ENCODE data around the gene ATP2B1.
A peak's percentile ranks its signal among the peaks of the same experiment; 100 is the strongest.

The ATP2B1 gene

GRCh38 chr12:89736995-89737394, 28.4 kb upstream of the ATP2B1 start:
- no peaks in the 10 kb centered on the region for H3K36me3 ChIP-seq (ENCODE audit: control insufficient read depth, insufficient read depth, low read length)
- no peak overlapping the region for H3K9ac ChIP-seq (ENCODE audit: low read length)
- no peak overlapping the region for H3K4me3 ChIP-seq (ENCODE audit: low read length)
- no peaks in the 10 kb centered on the region for H3K27me3 ChIP-seq (ENCODE audit: control insufficient read depth, insufficient read depth, low read length)
- no peaks in the 10 kb centered on the region for H3K4me1 ChIP-seq (ENCODE audit: control insufficient read depth, insufficient read depth, low read length)
- no peaks in the 10 kb centered on the region for H3K9me3 ChIP-seq (ENCODE audit: control insufficient read depth, low read length)

- Histone ChIP-seq H3K4me3 (ENCODE audit: low read length) (no peak overlapping the region), H3K4me1 (ENCODE audit: control insufficient read depth, insufficient read depth, low read length) (no peaks in the 10 kb centered on the region), H3K36me3 (ENCODE audit: control insufficient read depth, insufficient read depth, low read length) (no peaks in the 10 kb centered on the region), H3K27me3 (ENCODE audit: control insufficient read depth, insufficient read depth, low read length) (no peaks in the 10 kb centered on the region), H3K9ac (ENCODE audit: low read length) (no peak overlapping the region), H3K9me3 (ENCODE audit: control insufficient read depth, low read length) (no peaks in the 10 kb centered on the region)
Observed at GRCh38 chr12:89733579-89734201, 25.1 kb upstream of the ATP2B1 start.

DNA sequence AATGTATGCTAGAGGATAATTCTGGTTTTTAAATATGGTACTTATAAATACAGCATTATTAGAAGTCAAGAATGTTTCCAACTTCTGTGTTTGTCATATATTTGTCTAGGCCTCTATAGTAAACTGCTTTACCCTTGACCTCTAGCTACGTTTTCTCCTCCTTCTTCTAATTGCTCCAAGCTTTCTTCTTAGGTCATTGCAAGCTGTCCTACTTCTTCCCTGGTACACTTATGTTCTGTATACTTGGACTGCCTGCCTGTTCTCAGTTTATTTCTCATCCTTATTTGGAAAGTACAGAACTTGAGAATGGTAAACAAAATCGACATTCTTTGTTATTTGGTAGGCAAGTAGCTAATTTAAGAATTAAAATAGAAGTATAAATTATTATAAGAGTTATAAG, 23.9 kb upstream of the ATP2B1 start:
- Histone ChIP-seq H3K36me3 (ENCODE audit: control insufficient read depth, insufficient read depth, low read length) (no peaks in the 10 kb centered on the region), H3K4me3 (ENCODE audit: low read length) (no peak overlapping the region), H3K27me3 (ENCODE audit: control insufficient read depth, insufficient read depth, low read length) (no peaks in the 10 kb centered on the region), H3K4me1 (ENCODE audit: control insufficient read depth, insufficient read depth, low read length) (no peaks in the 10 kb centered on the region), H3K9me3 (ENCODE audit: control insufficient read depth, low read length) (no peaks in the 10 kb centered on the region), H3K9ac (ENCODE audit: low read length) (no peak overlapping the region)

DNA sequence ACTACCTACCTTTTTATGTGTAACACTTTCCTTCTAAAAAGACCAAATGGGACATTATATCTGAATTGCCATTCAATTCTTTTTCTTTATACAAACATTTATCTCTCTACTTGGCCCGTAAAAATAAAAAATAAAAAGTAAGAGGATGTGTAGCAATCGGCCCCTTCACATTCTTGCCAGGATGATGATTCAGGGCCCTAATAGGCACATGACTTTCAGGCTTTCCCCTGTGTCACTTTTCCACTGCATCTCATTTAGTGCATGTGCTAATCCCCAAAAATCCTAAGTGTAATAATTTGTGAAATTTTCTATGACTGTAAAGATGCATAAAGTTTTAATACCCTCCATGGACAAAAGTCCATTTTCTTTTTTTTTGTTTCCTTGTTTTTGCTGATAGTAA, 23.0 kb upstream of the ATP2B1 start:
- Histone ChIP-seq H3K4me3 (ENCODE audit: low read length) (no peak overlapping the region), H3K4me1 (ENCODE audit: control insufficient read depth, insufficient read depth, low read length) (no peaks in the 10 kb centered on the region), H3K9ac (ENCODE audit: low read length) (no peak overlapping the region)

DNA sequence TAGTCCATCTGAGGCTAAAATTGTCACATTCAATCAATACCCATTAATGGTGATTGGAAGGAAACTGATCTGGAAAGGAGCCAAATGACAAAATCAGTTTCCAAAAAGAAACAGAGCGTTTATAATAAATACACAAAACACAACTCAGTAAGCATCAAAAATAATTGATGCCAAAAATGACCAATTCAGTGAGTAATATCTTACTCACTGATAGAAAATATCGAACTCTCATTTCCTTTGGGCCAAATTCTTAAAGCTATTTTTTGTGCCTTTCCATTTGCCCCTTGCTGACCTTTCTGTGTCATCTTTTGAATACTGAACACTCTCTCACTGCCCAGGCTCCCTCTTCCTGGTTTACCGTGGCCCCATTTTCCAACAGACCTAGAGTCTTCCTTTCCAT, 22.5 kb upstream of the ATP2B1 start:
- Histone ChIP-seq H3K36me3 (ENCODE audit: control insufficient read depth, insufficient read depth, low read length) (no peaks in the 10 kb centered on the region), H3K9me3 (ENCODE audit: control insufficient read depth, low read length) (no peaks in the 10 kb centered on the region), H3K4me1 (ENCODE audit: control insufficient read depth, insufficient read depth, low read length) (no peaks in the 10 kb centered on the region), H3K9ac (ENCODE audit: low read length) (no peak overlapping the region), H3K4me3 (ENCODE audit: low read length) (no peak overlapping the region), H3K27me3 (ENCODE audit: control insufficient read depth, insufficient read depth, low read length) (no peaks in the 10 kb centered on the region)

More for the DNA sequence above, 23.0 kb upstream of the ATP2B1 start:
- H3K27me3 ChIP-seq (ENCODE audit: control insufficient read depth, insufficient read depth, low read length): no peaks in the 10 kb centered on the region
- no peaks in the 10 kb centered on the region for H3K9me3 ChIP-seq (ENCODE audit: control insufficient read depth, low read length)
- no peaks in the 10 kb centered on the region for H3K36me3 ChIP-seq (ENCODE audit: control insufficient read depth, insufficient read depth, low read length)

DNA sequence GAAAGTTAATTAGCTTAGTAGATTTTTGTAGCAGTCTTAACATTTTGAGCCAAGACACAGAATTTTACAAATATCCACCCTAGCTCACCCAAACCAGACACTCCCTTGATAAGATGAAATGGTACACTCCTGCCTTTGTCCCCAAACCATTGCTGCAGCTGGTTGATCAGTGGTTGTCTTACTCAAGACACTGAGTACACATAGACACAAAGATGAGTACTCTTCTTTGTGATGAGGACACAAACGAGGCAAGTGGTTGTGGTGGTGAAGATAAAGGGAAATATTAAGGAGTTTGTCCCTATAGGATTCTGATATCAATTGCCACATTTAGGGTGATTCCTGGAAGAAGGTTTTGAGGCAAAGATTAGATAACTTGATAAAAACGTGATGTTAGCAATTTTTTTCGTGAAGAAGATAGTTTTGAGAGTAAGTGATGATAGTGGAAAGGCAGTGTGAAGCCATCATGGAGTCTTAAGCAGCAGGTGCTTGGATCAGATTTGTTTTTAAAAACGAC, 21.4 kb upstream of the ATP2B1 start:
- Histone ChIP-seq H3K4me1 (ENCODE audit: control insufficient read depth, insufficient read depth, low read length) (no peaks in the 10 kb centered on the region), H3K9me3 (ENCODE audit: control insufficient read depth, low read length) (no peaks in the 10 kb centered on the region), H3K27me3 (ENCODE audit: control insufficient read depth, insufficient read depth, low read length) (no peaks in the 10 kb centered on the region), H3K4me3 (ENCODE audit: low read length) (no peak overlapping the region), H3K9ac (ENCODE audit: low read length) (no peak overlapping the region), H3K36me3 (ENCODE audit: control insufficient read depth, insufficient read depth, low read length) (no peaks in the 10 kb centered on the region)

GRCh38 chr12:89723276-89723675, 14.6 kb upstream of the ATP2B1 start:
- Histone ChIP-seq H3K9me3 (ENCODE audit: control insufficient read depth, low read length) (no peaks in the 10 kb centered on the region), H3K36me3 (ENCODE audit: control insufficient read depth, insufficient read depth, low read length) (no peaks in the 10 kb centered on the region), H3K4me1 (ENCODE audit: control insufficient read depth, insufficient read depth, low read length) (no peaks in the 10 kb centered on the region), H3K9ac (ENCODE audit: low read length) (no peak overlapping the region), H3K27me3 (ENCODE audit: control insufficient read depth, insufficient read depth, low read length) (no peaks in the 10 kb centered on the region), H3K4me3 (ENCODE audit: low read length) (no peak overlapping the region)

GRCh38 chr12:89721291-89721987, 12.8 kb upstream of the ATP2B1 start:
- Histone ChIP-seq H3K4me3 (ENCODE audit: low read length) (no peak overlapping the region), H3K4me1 (ENCODE audit: control insufficient read depth, insufficient read depth, low read length) (no peaks in the 10 kb centered on the region), H3K36me3 (ENCODE audit: control insufficient read depth, insufficient read depth, low read length) (no peaks in the 10 kb centered on the region)

GRCh38 chr12:89717759-89718523, 9.3 kb upstream of the ATP2B1 start:
- no peaks in the 10 kb centered on the region for H3K36me3 ChIP-seq (ENCODE audit: control insufficient read depth, insufficient read depth, low read length)
- no peak overlapping the region for H3K9ac ChIP-seq (ENCODE audit: low read length)
- H3K4me3 ChIP-seq (ENCODE audit: low read length): no peak overlapping the region
- H3K27me3 ChIP-seq (ENCODE audit: control insufficient read depth, insufficient read depth, low read length): no peaks in the 10 kb centered on the region
- H3K9me3 ChIP-seq (ENCODE audit: control insufficient read depth, low read length): no peaks in the 10 kb centered on the region
- H3K4me1 ChIP-seq (ENCODE audit: control insufficient read depth, insufficient read depth, low read length): no peaks in the 10 kb centered on the region

More at GRCh38 chr12:89721291-89721987, 12.8 kb upstream of the ATP2B1 start:
- Histone ChIP-seq H3K9ac (ENCODE audit: low read length) (no peak overlapping the region), H3K27me3 (ENCODE audit: control insufficient read depth, insufficient read depth, low read length) (no peaks in the 10 kb centered on the region), H3K9me3 (ENCODE audit: control insufficient read depth, low read length) (no peaks in the 10 kb centered on the region)

DNA sequence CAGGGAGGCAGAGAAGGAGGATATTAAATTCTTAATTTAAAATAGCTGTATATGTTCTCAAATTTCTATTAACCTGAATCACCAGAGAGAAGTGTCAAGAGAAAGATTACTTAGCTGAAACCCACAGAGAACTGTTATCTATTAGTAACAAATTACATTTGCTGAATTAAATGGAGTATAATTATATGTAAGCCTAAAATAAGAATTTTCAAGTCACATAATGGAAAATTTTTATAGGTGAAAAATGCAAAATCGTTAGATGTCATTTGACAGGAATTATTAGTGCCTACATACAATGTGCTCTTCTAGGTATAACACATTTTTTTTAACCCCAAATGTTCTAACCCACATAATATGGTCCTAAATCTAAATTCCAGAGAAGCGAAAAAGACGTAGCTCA, 4.1 kb upstream of the ATP2B1 start:
- no peaks in the 10 kb centered on the region for H3K36me3 ChIP-seq (ENCODE audit: control insufficient read depth, insufficient read depth, low read length)
- no peak overlapping the region for H3K9ac ChIP-seq (ENCODE audit: low read length)
- no peaks in the 10 kb centered on the region for H3K27me3 ChIP-seq (ENCODE audit: control insufficient read depth, insufficient read depth, low read length)
- H3K4me3 ChIP-seq (ENCODE audit: low read length): no peak overlapping the region
- no peaks in the 10 kb centered on the region for H3K9me3 ChIP-seq (ENCODE audit: control insufficient read depth, low read length)
- H3K4me1 ChIP-seq (ENCODE audit: control insufficient read depth, insufficient read depth, low read length): no peaks in the 10 kb centered on the region

GRCh38 chr12:89710873-89711750, 2.5 kb upstream of the ATP2B1 start:
- Histone ChIP-seq H3K4me1 (ENCODE audit: control insufficient read depth, insufficient read depth, low read length) (no peaks in the 10 kb centered on the region), H3K9ac (ENCODE audit: low read length) (peak overlapping the region; percentile 94), H3K4me3 (ENCODE audit: low read length) (no peak overlapping the region), H3K9me3 (ENCODE audit: control insufficient read depth, low read length) (no peaks in the 10 kb centered on the region), H3K27me3 (ENCODE audit: control insufficient read depth, insufficient read depth, low read length) (no peaks in the 10 kb centered on the region), H3K36me3 (ENCODE audit: control insufficient read depth, insufficient read depth, low read length) (no peaks in the 10 kb centered on the region)

Measured in mucosa of stomach (tissue), 1 donor.